OCI-LY1 (cell line): Measurements from ENCODE around the gene SLC6A8.

ENCODE experiments used
- CTCF ChIP-seq: fragments of 200-600 bp; sonication (generic), shearing (Covaris generic); IDR thresholded peaks from 2 replicates; pipeline ENCODE4 v1.5.1; 2017; ENCODE audit warnings: mild to moderate bottlenecking, antibody characterized with exemption, low read length, moderate library complexity, mixed read lengths
- EZH2 ChIP-seq: fragments of 200-600 bp; sonication (generic), shearing (Covaris generic); IDR thresholded peaks from 2 replicates; pipeline ENCODE4 v1.8.0; 2017; ENCODE audit warnings: borderline replicate concordance, mixed run types, mild to moderate bottlenecking, antibody characterized with exemption, low read length, moderate library complexity, mixed read lengths

GRCh38 chrX:153681175-153681574 lies 6.6 kb upstream of the SLC6A8 start:
- TF ChIP-seq CTCF (no peak), EZH2 (no peak)
